Fibroblast of pulmonary artery (primary cell): ENCODE results near the gene GRAMD2A.

Experiments used
- DNase-seq: peaks from one replicate; pipeline ENCODE4 v3.0.0-alpha.2; 2010; ENCODE audit warnings: low read depth
- H3K4me3 ChIP-seq: replicated peaks from 2 replicates; pipeline ENCODE4 v1.5.1; 2011; ENCODE audit warnings: low read depth, mild to moderate bottlenecking, control low read depth, low read length, moderate library complexity
- TF ChIP-seq, protein P1 (sequence below): IDR thresholded peaks from 2 replicates; pipeline ENCODE4 v1.5.1; 2011; ENCODE audit warnings: mild to moderate bottlenecking, control low read depth, low read length, inconsistent platforms; ENCODE audit errors: missing control alignments

Gene GRAMD2A

DNA sequence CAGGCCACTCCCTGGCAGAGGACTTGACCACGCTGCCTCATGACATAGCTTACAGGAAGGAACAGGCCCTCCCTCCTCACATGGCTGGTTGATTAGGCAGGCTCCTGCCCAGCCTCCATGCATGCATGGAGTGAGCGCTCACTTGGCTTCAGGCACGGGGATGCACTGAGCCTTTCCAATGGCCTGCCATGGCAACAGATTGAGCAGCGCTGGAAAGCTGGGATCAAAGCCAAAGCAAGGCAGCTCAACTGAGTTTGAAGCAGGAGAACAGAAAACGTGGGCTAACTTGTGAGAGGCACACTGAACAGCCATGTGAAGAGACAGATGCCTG, 5.9 kb upstream of the GRAMD2A start:
- TF ChIP-seq, protein P1, sequence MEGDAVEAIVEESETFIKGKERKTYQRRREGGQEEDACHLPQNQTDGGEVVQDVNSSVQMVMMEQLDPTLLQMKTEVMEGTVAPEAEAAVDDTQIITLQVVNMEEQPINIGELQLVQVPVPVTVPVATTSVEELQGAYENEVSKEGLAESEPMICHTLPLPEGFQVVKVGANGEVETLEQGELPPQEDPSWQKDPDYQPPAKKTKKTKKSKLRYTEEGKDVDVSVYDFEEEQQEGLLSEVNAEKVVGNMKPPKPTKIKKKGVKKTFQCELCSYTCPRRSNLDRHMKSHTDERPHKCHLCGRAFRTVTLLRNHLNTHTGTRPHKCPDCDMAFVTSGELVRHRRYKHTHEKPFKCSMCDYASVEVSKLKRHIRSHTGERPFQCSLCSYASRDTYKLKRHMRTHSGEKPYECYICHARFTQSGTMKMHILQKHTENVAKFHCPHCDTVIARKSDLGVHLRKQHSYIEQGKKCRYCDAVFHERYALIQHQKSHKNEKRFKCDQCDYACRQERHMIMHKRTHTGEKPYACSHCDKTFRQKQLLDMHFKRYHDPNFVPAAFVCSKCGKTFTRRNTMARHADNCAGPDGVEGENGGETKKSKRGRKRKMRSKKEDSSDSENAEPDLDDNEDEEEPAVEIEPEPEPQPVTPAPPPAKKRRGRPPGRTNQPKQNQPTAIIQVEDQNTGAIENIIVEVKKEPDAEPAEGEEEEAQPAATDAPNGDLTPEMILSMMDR, result no peak
- no peak overlapping the region for H3K4me3 ChIP-seq
- DNase-seq, result peak; percentile 88

DNA sequence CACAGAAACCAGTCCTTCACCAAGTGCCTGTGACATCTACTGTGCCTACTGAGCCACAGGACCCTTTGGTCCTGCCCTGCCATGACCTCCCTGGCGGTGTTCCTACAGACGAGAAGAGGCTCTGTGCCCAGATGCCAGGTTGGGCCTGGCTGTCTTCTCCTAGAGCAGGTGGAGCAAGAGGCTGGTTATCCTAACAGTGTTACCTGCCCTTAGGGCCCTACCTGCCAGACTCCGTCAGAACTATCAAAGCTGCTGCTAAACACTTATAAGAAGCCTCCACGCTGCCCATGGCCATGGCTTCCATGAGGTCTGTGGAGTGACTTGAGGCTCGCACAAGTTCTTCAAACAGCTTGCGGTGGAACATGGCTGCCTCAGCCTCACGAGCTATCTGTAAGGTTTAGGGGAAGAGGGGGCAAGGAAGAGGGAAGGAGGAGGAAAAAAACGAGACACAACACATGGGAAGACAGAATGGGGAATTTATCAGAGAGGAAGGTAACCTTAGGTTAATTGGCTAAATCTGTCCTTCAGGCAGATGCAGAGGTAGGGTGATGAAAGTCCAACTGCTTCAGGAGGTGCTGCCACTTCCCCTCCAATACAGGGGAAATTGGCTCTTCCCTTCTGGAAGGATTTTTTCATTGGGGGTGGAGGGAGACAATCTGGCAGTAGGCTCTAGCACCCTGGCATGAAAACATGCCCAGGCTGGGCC, 5.4 kb upstream of the GRAMD2A start:
- no peak overlapping the region for H3K4me3 ChIP-seq
- TF ChIP-seq, protein P1, result no peak
- no peak for DNase-seq

DNA sequence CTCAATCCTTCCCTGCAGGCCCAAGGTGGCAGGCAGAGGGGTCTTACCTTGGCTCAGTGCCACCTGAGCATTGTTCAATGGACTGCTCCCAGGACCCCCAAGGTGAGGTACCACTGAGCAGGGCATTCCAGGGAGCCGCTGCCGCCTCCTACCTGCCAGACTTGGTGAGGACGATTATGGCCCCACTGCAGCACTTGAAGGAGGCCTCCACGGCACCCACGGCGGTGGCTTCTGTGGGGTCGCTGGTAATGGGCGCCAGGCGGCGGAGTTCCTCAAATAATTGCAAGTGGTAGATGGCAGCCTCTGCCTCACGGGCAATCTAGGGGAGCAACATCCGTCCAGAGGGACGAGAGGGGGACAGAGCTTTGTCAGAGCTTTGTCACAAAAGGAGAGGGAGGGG, 4.7 kb upstream of the GRAMD2A start:
- no peak overlapping the region for H3K4me3 ChIP-seq
- TF ChIP-seq, protein P1, result no peak
- no peak for DNase-seq

DNA sequence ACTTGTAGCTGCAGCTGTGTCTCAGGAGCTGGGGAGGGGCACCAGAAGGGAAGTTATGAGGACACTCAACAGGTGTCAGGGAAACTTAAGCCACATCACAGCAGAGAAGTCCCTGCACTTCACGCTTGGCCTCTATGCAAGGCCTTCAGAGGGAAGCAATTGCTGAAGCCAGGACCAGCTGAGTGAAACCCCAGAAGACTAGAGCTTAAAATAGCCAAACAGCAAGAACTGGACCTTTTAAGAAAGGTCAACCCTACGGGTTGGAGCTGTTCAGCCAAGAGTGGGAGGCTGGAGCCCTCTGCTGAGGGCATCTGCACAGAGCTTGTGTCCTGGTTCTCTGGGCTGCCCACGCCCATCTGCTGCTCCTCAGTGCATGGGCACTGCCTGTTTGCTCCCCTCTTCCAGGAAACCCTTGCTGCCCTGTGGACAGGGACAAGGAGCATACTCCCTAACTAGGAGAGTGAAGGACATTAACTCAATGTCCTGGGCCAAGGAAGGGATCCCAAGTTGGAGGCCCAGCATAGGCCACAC, 3.9 kb upstream of the GRAMD2A start:
- H3K4me3 ChIP-seq, result no peak overlapping the region
- DNase-seq, result no peak
- TF ChIP-seq, protein P1, result no peak

DNA sequence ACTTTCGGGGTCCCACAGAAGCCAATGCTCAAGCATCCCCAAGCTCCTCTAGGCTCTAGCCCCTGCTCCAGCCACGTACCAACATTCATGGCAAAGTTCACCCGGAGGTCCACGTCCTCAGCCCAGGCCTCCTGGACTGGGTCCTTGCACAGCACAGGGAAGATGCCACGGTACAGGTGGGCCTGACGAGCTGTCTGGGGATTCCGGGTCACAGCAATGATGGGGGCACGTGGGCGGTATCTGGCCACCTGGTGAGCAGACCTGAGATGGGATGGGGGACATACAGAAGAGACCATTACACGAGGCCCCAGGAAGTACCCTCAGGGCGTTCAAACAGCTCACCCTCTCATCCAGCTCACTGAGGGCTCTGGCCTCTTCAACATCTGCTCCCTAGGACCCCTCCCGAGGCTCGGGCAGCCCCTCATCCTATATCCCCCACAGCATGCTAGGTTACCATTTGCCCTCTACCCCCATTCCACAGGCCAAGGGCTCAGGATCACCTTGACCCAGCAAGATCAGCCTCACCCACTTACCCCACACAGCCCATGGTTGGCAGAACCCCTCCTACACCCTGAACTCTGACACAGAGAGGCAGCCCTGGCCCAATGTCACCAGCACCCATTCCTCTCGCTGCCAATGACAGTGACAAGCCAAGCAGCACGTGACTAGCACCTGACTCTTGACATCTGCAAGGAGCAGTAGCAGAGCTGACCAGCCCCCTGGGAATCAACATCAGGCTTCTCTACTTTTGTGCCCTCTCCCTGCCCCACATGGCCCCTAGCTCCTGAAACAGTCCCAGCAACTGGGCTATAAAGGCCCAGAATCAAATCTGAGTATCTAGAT, 3.0 kb upstream of the GRAMD2A start:
- H3K4me3 ChIP-seq, result no peak overlapping the region
- TF ChIP-seq, protein P1, result no peak
- DNase-seq, result no peak

DNA sequence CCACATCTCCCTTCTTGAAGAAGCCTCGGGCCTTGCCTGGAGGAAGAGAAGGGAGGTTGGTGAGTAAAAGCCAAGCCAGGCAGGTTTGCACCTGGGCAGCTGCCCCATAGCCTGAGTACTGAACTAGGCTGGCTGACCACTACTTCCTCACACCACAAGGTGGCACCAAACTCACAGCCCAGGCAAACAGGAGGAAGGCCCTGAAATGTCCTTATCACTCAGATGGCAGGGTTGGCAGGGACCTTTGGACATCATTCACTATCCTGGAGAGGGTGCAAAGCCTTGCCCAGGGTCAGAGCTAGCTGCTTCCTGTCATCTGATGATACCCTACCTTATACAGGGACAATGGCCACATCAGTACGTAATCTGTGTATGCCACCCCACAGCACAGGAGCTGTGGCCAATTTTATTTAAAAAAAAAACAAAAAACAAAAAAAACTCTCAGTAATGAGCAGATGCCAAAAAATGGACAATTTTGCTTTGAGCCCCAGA, 2.2 kb upstream of the GRAMD2A start:
- DNase-seq, result peak; percentile 80

More for the DNA sequence above, 2.2 kb upstream of the GRAMD2A start:
- TF ChIP-seq, protein P1, result peak; percentile 96
- no peak overlapping the region for H3K4me3 ChIP-seq
